Ovary (tissue), 9 donors: ENCODE data around the gene TRMT112. TPM values are rescaled to one million over a fixed set of nuclear protein-coding genes. Genes with fewer than 3 reads are reported as not detected.

Experiments
- DNase-seq, 5 donors: peaks; one replicate each; pipeline ENCODE4 v3.0.0-alpha.2; 2019 to 2020
- H3K27ac ChIP-seq, 2 donors: fragments of 200-600 bp; one replicate each; pipeline versions ENCODE4 v1.5.1 to v1.8.0; 2019 to 2022
- H3K27me3 ChIP-seq: fragments of 200-600 bp; one replicate; pipeline ENCODE4 v1.8.0; 2022
- H3K36me3 ChIP-seq: fragments of 200-600 bp; sonication (generic); one replicate; pipeline ENCODE4 v1.5.1; 2019
- H3K4me1 ChIP-seq: one replicate; pipeline ENCODE4 v1.8.1; 2013; ENCODE audit warnings: mild to moderate bottlenecking, moderate library complexity; ENCODE audit not compliant: insufficient read depth
- H3K4me3 ChIP-seq: fragments of 200-600 bp; sonication (generic); one replicate; pipeline ENCODE4 v1.5.1; 2017
- H3K9me3 ChIP-seq, 2 donors: fragments of 200-600 bp in 1 of 2; sonication (generic) in 1 of 2; one replicate each; pipeline versions ENCODE4 v1.5.1 to v1.8.1; 2013 to 2019; ENCODE audit warnings: mild to moderate bottlenecking in 1 of 2, moderate library complexity in 1 of 2
- EP300 ChIP-seq: sonication (generic); formaldehyde crosslinking; IDR thresholded peaks from one replicate; pipeline ENCODE4 v1.6.1; 2017; ENCODE audit warnings: antibody characterized with exemption
- POLR2A ChIP-seq: fragments of 450-650 bp; IDR thresholded peaks from one replicate; pipeline ENCODE4 v1.6.1; 2017; ENCODE audit warnings: antibody characterized with exemption, mild to moderate bottlenecking, moderate library complexity
- whole genome bisulfite sequencing, 3 donors: extraction: QIAGEN DNeasy Blood & Tissue Kit in 1 of 3; methylation state at CpG; one replicate each; pipeline versions ENCODE4 v1.1.5 to v1.1.7; 2013 to 2017; 5-methylcytosine and 5-hydroxymethylcytosine counted together
- intact Hi-C, 4 donors: fragments of 100-400 bp; cut with DNase I; formaldehyde crosslinking; loops; one replicate each; pipeline versions ENCODE4 v1.11.0 to v1.15.1; 2022 to 2023
- polyA plus RNA-seq, 2 donors: library from polyadenylated mRNA; stranded (reverse); fragments of 200-250 nt in 1 of 2; fragments of 350-450 nt in 1 of 2; fragmentation: Illumina TruSeq in 1 of 2; extraction: RNeasy Lipid Tissue Mini Kit (QIAGEN cat#74804) in 1 of 2; gene quantifications; one replicate each; pipeline ENCODE4 v1.2.3, GENCODE V29; 2013 to 2014
- total RNA-seq, 7 donors: library from RNA; depleted of rRNA in 2 of 7; stranded (reverse); fragments of >200 nt in 2 of 7; fragmentation: NEBNext Ultra II Directional in 3 of 7; extraction: Animal tissue kit (Norgen Biotek cat#: 25700) in 3 of 7; gene quantifications; one replicate each; pipeline versions ENCODE4 v1.1.0 to v1.2.4, GENCODE V29; 2016 to 2023
- TF ChIP-seq, protein P1 (sequence below), 3 donors: fragments of 450-650 bp in 2 of 3; fragments of 200-600 bp in 1 of 3; IDR thresholded peaks; one replicate each; pipeline versions ENCODE4 v1.5.1 to v1.8.0; 2016 to 2022; ENCODE audit warnings: antibody characterized with exemption in 3 of 3, mild to moderate bottlenecking in 1 of 3
- donor health status: DM: no; HTN: no; CAD: no; lungs with moderate emphysema.
- donor health status: DM: no; HTN: no; CAD: no.
- donor health status: Bipolar disorder and iron deficiency.
- donor health status: DM: yes; HTN: yes; CAD: no.
- donor health status: DM: no; HTN: no; CAD: no.
- donor health status: DM: yes; HTN: yes; CAD: no.

Gene TRMT112
- total and polyA plus RNA-seq, 9 donors: 207 to 432 (median 275) TPM

DNA sequence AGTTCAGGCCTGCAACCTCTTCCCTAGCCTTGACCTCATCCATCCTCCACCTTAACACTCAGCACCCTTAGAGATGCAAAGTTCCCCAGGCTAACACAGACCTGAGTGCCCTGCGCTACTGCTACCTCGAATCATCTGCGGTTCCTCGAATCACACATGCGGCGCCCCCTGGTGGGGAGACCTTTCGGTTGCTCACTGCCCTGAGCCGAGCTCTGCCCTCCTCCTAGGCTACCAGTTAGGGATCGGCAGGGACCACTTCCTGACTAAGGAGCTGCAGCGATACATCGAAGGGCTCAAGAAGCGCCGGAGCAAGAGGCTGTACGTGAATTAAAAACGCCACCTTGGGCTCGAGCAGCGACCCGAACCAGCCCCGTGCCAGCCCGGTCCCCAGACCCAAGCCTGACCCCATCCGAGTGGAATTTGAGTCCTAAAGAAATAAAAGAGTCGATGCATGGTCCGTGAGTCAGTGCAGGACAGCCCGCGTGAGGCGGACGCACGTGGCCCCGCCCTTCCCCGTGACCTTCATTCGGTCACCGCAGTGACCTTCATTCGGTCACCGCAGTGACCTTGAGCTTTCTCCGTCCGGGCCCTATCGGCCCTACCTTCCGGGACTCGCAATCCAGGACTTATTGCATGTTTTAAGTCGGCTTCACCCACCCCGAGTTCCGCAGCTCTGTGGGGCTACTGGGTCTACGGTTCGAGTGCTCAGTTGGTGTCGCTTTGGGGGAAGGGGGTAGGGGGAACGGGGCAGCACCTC, 12.9 kb downstream of the TRMT112 start:
- H3K27ac ChIP-seq: peak overlapping the region in 1 of 2 donors; percentile 55
- H3K27me3 ChIP-seq: peaks cover 8% of the 10 kb centered on the region
- no peaks in the 10 kb centered on the region for H3K36me3 ChIP-seq
- H3K4me1 ChIP-seq: peaks cover 13% of the 10 kb centered on the region
- TF ChIP-seq POLR2A (peak; percentile 5), EP300 (no peak)
- TF ChIP-seq, protein P1, sequence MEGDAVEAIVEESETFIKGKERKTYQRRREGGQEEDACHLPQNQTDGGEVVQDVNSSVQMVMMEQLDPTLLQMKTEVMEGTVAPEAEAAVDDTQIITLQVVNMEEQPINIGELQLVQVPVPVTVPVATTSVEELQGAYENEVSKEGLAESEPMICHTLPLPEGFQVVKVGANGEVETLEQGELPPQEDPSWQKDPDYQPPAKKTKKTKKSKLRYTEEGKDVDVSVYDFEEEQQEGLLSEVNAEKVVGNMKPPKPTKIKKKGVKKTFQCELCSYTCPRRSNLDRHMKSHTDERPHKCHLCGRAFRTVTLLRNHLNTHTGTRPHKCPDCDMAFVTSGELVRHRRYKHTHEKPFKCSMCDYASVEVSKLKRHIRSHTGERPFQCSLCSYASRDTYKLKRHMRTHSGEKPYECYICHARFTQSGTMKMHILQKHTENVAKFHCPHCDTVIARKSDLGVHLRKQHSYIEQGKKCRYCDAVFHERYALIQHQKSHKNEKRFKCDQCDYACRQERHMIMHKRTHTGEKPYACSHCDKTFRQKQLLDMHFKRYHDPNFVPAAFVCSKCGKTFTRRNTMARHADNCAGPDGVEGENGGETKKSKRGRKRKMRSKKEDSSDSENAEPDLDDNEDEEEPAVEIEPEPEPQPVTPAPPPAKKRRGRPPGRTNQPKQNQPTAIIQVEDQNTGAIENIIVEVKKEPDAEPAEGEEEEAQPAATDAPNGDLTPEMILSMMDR (IDR thresholded peaks at IDR 0.05): peak; percentile 74 to 87 (median 81)
- peak overlapping the region; percentile 48 for H3K4me3 ChIP-seq
- H3K9me3 ChIP-seq: no peaks in the 10 kb centered on the region
- peak; percentile 79 to 90 (median 88) for DNase-seq
- intact Hi-C loops: loop anchor here in 2 of 4 donors (2.0 to 5.0 kb wide), 3 partner anchors 20 to 102 kb away; partner anchors contain the start of genes BAD (in 1 of the 2), FKBP2 (in 1 of the 2) and GPR137 (in 1 of the 2)
- 0% methylated on average over 45 to 46 of the region's 46 CpGs for WGBS, 3 donors

DNA sequence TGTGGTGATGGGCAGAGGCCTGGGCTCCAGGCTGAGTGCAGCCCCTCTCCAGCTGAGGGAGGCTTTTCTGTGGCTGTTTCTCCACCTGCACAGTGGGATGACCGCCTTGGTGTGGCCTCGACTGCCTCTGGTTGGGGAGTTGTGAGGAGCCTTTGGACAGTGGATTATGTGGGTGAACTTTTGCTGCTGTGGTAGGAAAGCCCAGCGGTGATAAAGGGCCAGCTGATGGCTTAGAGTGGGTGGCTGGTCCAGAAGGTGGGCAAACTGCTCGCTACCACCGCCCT, 13.4 kb downstream of the TRMT112 start:
- TF ChIP-seq, protein P1 (IDR thresholded peaks at IDR 0.05): no peak
- TF ChIP-seq POLR2A: no peak
- no peak for TF ChIP-seq EP300
- Histone ChIP-seq H3K36me3 (no peaks in the 10 kb centered on the region), H3K27me3 (peaks cover 8% of the 10 kb centered on the region), H3K4me1 (peaks cover 13% of the 10 kb centered on the region), H3K9me3 (no peaks in the 10 kb centered on the region), H3K27ac (no peak overlapping the region), H3K4me3 (no peak overlapping the region)
- intact Hi-C loops: loop anchor here in 2 of 4 donors (2.0 to 5.0 kb wide), 2 partner anchors 19 to 102 kb away; partner anchors contain the start of genes BAD (in 1 of the 2) and GPR137 (in 1 of the 2)
- WGBS, 3 donors: 49 to 60% (median 53%) methylated on average over 5 of the region's 5 CpGs
- no peak for DNase-seq

DNA sequence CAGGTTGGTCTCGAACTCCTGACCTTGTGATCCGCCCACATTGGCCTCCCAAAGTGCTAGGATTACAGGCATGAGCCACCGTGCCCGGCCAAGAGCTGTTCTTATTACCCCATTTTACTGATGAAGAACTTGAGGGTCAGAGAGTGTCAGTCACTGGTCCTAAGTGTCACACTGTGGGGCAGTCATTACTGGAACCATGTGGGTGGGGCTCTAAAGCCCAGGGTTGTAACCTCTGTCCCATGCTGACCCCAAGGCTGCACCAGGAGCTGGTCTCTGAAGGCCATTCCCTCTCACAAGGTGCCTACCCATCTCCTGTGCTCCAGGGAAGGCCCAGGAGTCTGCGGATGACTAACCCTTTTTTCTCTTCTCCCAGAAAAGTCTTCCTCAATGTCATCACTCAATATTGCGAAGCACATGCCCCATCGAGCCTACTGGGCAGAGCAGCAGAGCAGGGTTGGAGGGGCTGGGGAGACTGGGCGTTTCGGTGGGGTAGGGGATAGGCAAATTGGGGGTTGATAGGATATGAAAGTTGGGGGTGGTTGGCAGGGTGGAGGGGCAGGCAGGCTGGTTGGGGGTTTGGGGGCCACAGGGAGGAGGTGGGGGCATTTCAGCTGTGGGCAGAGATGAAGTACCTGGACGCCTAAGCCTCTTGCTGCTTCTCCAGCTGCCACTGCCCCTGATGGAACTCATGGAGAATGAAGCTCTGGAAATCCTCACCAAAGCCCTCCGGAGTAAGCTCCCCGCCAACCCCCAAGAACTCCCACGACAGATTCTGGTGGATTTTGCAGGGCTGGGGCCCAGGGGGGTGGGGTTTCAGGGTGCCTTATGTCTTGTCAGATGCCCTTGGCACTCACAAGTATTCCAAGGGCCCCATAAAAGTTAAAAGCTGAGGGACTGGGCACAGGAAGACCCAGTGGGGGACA, 14.0 kb downstream of the TRMT112 start:
- Histone ChIP-seq H3K36me3 (no peaks in the 10 kb centered on the region), H3K4me3 (no peak overlapping the region), H3K9me3 (no peaks in the 10 kb centered on the region), H3K27me3 (peaks cover 8% of the 10 kb centered on the region), H3K27ac (no peak overlapping the region), H3K4me1 (peaks cover 13% of the 10 kb centered on the region)
- DNase-seq: peak in 3 of 5 donors; percentile 34 to 39 (median 34)
- TF ChIP-seq, protein P1 (IDR thresholded peaks at IDR 0.05): no peak
- TF ChIP-seq POLR2A (no peak), EP300 (no peak)
- intact Hi-C loops: loop anchor here in 2 of 4 donors (2.0 to 5.0 kb wide), 2 partner anchors 19 to 101 kb away; partner anchors contain the start of genes BAD (in 1 of the 2) and GPR137 (in 1 of the 2)
- WGBS, 3 donors: 72 to 77% (median 73%) methylated on average over 13 of the region's 13 CpGs
